HL-60 (cell line): Measurements from ENCODE around the gene PALM.

Experiments
- GABPA ChIP-seq: IDR thresholded peaks from 2 replicates; pipeline ENCODE4 v1.6.1; 2012; ENCODE audit warnings: low read depth
- POLR2AphosphoS5 ChIP-seq: IDR thresholded peaks from 2 replicates; pipeline ENCODE4 v1.6.1; 2012; ENCODE audit warnings: low read depth
- TF ChIP-seq, protein P1 (sequence below): IDR thresholded peaks from one replicate; pipeline ENCODE4 v1.5.1; 2011; ENCODE audit warnings: low read length, control low read depth, inconsistent platforms; ENCODE audit not compliant: insufficient read depth
- TF ChIP-seq, protein P2 (sequence below): IDR thresholded peaks from 2 replicates; pipeline ENCODE4 v1.6.1; 2012; ENCODE audit warnings: low read depth; ENCODE audit not compliant: insufficient replicate concordance

DNA sequence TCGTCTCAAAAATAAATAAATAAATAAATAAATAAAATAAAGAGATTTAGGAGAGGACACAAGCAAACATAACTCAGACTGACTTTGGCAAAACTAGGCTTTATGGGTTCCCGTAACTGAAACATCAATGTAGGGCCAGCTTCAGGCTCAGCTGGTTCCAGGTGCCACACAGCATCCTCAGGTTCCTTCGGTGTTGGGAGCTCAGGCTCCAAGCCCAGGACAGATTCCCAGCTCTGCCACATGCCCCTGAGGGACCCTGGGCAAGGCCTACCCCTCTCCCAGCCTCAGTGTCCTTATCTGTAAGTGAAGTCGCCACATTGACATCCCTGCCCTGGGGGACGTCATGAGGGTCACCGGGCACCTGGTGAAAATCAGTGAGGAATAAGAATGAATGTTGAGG, 60.9 kb downstream of the PALM start:
- TF ChIP-seq, protein P1, sequence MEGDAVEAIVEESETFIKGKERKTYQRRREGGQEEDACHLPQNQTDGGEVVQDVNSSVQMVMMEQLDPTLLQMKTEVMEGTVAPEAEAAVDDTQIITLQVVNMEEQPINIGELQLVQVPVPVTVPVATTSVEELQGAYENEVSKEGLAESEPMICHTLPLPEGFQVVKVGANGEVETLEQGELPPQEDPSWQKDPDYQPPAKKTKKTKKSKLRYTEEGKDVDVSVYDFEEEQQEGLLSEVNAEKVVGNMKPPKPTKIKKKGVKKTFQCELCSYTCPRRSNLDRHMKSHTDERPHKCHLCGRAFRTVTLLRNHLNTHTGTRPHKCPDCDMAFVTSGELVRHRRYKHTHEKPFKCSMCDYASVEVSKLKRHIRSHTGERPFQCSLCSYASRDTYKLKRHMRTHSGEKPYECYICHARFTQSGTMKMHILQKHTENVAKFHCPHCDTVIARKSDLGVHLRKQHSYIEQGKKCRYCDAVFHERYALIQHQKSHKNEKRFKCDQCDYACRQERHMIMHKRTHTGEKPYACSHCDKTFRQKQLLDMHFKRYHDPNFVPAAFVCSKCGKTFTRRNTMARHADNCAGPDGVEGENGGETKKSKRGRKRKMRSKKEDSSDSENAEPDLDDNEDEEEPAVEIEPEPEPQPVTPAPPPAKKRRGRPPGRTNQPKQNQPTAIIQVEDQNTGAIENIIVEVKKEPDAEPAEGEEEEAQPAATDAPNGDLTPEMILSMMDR, result no peak
- TF ChIP-seq, protein P2, sequence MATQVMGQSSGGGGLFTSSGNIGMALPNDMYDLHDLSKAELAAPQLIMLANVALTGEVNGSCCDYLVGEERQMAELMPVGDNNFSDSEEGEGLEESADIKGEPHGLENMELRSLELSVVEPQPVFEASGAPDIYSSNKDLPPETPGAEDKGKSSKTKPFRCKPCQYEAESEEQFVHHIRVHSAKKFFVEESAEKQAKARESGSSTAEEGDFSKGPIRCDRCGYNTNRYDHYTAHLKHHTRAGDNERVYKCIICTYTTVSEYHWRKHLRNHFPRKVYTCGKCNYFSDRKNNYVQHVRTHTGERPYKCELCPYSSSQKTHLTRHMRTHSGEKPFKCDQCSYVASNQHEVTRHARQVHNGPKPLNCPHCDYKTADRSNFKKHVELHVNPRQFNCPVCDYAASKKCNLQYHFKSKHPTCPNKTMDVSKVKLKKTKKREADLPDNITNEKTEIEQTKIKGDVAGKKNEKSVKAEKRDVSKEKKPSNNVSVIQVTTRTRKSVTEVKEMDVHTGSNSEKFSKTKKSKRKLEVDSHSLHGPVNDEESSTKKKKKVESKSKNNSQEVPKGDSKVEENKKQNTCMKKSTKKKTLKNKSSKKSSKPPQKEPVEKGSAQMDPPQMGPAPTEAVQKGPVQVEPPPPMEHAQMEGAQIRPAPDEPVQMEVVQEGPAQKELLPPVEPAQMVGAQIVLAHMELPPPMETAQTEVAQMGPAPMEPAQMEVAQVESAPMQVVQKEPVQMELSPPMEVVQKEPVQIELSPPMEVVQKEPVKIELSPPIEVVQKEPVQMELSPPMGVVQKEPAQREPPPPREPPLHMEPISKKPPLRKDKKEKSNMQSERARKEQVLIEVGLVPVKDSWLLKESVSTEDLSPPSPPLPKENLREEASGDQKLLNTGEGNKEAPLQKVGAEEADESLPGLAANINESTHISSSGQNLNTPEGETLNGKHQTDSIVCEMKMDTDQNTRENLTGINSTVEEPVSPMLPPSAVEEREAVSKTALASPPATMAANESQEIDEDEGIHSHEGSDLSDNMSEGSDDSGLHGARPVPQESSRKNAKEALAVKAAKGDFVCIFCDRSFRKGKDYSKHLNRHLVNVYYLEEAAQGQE, result no peak
- TF ChIP-seq GABPA (no peak), POLR2AphosphoS5 (no peak)
